HCT116 (cell line): ENCODE measurements around the gene ADGRV1.
"Not testable (repeated sequence)": the region's sequence is repeated elsewhere in the genome, so short reads cannot be mapped to it uniquely, and the experiment has no call there.

Source experiments
- EGR1 ChIP-seq: IDR thresholded peaks from 2 replicates; pipeline ENCODE4 v1.6.1; 2012; ENCODE audit warnings: low read depth
- EZH2 ChIP-seq: fragments of 200-600 bp; sonication (generic); IDR thresholded peaks from 2 replicates; pipeline ENCODE4 v1.6.1; 2017; ENCODE audit warnings: antibody characterized with exemption, mixed run types
- JUND ChIP-seq: IDR thresholded peaks from 2 replicates; pipeline ENCODE4 v1.6.1; 2012
- POLR2A ChIP-seq: IDR thresholded peaks from 2 replicates; pipeline ENCODE4 v1.7.0; 2011; ENCODE audit warnings: borderline replicate concordance; ENCODE audit not compliant: insufficient read depth, insufficient read length; ENCODE audit errors: extremely low read depth
- POLR2AphosphoS5 ChIP-seq: IDR thresholded peaks from 2 replicates; pipeline ENCODE4 v1.6.1; 2011; ENCODE audit warnings: mild to moderate bottlenecking, low read depth, low read length, moderate library complexity
- TCF7L2 ChIP-seq: IDR thresholded peaks from 2 replicates; pipeline ENCODE4 v1.7.0; 2011; ENCODE audit warnings: borderline replicate concordance, inconsistent platforms; ENCODE audit not compliant: insufficient read depth, insufficient read length; ENCODE audit errors: extremely low read depth
- ZFX ChIP-seq: fragments of 450-650 bp; IDR thresholded peaks from 2 replicates; pipeline ENCODE4 v1.6.1; 2017
- TF ChIP-seq, protein P1 (sequence below), 3 experiments: fragments of 200-600 bp in 1 of 3; sonication (generic) in 1 of 3; IDR thresholded peaks in 2 of 3; conservative IDR thresholded peaks in 1 of 3; 2 replicates each; pipeline ENCODE4 v1.5.1; 2012 to 2017; ENCODE audit warnings: low read depth in 2 of 3, low read length in 2 of 3, antibody characterized with exemption in 1 of 3, borderline replicate concordance in 1 of 3, control low read depth in 1 of 3, mild to moderate bottlenecking in 1 of 3, mixed read lengths in 1 of 3, mixed run types in 1 of 3, moderate library complexity in 1 of 3; ENCODE audit not compliant: insufficient read depth in 1 of 3
- TF ChIP-seq, protein P2 (sequence below): IDR thresholded peaks from 2 replicates; pipeline ENCODE4 v1.6.1; 2012
- TF ChIP-seq, protein P3 (sequence below): IDR thresholded peaks from 2 replicates; pipeline ENCODE4 v1.6.1; 2012
- TF ChIP-seq, protein P4 (sequence below): IDR thresholded peaks from 2 replicates; pipeline ENCODE4 v1.6.1; 2012; ENCODE audit warnings: low read depth

DNA sequence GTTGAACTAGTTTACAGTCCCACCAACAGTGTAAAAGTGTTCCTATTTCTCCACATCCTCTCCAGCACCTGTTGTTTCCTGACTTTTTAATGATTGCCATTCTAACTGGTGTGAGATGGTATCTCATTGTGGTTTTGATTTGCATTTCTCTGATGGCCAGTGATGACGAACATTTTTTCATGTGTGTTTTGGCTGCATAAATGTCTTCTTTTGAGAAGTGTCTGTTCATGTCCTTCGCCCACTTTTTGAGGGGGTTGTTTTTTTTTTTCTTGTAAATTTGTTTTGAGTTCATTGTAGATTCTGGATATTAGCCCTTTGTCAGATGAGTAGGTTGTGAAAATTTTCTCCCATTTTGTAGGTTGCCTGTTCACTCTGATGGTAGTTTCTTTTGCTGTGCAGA is 365.6 kb downstream of the ADGRV1 start:
- TF ChIP-seq, protein P1, sequence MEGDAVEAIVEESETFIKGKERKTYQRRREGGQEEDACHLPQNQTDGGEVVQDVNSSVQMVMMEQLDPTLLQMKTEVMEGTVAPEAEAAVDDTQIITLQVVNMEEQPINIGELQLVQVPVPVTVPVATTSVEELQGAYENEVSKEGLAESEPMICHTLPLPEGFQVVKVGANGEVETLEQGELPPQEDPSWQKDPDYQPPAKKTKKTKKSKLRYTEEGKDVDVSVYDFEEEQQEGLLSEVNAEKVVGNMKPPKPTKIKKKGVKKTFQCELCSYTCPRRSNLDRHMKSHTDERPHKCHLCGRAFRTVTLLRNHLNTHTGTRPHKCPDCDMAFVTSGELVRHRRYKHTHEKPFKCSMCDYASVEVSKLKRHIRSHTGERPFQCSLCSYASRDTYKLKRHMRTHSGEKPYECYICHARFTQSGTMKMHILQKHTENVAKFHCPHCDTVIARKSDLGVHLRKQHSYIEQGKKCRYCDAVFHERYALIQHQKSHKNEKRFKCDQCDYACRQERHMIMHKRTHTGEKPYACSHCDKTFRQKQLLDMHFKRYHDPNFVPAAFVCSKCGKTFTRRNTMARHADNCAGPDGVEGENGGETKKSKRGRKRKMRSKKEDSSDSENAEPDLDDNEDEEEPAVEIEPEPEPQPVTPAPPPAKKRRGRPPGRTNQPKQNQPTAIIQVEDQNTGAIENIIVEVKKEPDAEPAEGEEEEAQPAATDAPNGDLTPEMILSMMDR (IDR thresholded peaks at IDR 0.05 in 2 of 3, conservative IDR thresholded peaks at IDR 0.05 in 1 of 3; ENCODE audit: borderline replicate concordance in 1 of 3, insufficient read depth in 1 of 3, low read depth in 2 of 3, low read length in 2 of 3), result not testable (repeated sequence)
- TF ChIP-seq, protein P2, sequence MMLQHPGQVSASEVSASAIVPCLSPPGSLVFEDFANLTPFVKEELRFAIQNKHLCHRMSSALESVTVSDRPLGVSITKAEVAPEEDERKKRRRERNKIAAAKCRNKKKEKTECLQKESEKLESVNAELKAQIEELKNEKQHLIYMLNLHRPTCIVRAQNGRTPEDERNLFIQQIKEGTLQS, result not testable (repeated sequence)
- TF ChIP-seq ZFX, POLR2A, POLR2AphosphoS5, EGR1, EZH2, TCF7L2, JUND: not testable (repeated sequence)
- TF ChIP-seq, protein P3, sequence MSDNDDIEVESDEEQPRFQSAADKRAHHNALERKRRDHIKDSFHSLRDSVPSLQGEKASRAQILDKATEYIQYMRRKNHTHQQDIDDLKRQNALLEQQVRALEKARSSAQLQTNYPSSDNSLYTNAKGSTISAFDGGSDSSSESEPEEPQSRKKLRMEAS, result not testable (repeated sequence)
- TF ChIP-seq, protein P4, sequence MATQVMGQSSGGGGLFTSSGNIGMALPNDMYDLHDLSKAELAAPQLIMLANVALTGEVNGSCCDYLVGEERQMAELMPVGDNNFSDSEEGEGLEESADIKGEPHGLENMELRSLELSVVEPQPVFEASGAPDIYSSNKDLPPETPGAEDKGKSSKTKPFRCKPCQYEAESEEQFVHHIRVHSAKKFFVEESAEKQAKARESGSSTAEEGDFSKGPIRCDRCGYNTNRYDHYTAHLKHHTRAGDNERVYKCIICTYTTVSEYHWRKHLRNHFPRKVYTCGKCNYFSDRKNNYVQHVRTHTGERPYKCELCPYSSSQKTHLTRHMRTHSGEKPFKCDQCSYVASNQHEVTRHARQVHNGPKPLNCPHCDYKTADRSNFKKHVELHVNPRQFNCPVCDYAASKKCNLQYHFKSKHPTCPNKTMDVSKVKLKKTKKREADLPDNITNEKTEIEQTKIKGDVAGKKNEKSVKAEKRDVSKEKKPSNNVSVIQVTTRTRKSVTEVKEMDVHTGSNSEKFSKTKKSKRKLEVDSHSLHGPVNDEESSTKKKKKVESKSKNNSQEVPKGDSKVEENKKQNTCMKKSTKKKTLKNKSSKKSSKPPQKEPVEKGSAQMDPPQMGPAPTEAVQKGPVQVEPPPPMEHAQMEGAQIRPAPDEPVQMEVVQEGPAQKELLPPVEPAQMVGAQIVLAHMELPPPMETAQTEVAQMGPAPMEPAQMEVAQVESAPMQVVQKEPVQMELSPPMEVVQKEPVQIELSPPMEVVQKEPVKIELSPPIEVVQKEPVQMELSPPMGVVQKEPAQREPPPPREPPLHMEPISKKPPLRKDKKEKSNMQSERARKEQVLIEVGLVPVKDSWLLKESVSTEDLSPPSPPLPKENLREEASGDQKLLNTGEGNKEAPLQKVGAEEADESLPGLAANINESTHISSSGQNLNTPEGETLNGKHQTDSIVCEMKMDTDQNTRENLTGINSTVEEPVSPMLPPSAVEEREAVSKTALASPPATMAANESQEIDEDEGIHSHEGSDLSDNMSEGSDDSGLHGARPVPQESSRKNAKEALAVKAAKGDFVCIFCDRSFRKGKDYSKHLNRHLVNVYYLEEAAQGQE, result not testable (repeated sequence)
